ENCODE data around the gene ECHS1.
"Not testable (repeated sequence)": the region's sequence is repeated elsewhere in the genome, so short reads cannot be mapped to it uniquely, and the experiment has no call there.

Gene ECHS1

GRCh38 chr10:133324198-133324792 lies 48.9 kb downstream of the ECHS1 start:
- DNase-seq (ENCODE audit: low read depth): no peak

- not testable (repeated sequence) for DNase-seq (ENCODE audit: low read depth)
These were observed 51.0 kb downstream of the ECHS1 start for GRCh38 chr10:133322064-133322709.

- not testable (repeated sequence) for DNase-seq (ENCODE audit: low read depth)
These were observed 52.2 kb downstream of the ECHS1 start for GRCh38 chr10:133320852-133321422.

GRCh38 chr10:133318494-133319127 lies 54.5 kb downstream of the ECHS1 start:
- DNase-seq (ENCODE audit: low read depth): peak; percentile 37

DNA sequence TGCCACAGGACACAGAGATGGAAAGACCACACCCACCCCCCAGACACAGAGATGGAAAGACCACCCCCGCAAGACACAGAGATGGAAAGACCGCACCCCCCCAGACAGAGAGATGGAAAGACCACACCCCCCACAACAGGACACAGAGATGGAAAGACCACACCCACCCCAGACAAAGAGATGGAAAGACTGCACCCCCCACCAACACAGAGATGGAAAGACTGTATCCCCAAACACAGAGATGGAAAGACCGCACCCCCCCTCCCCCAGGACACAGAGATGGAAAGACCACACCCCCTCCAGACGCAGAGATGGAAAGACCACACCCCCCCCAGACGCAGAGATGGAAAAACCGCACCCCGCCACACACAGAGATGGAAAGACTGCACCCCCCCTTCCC lies 56.4 kb downstream of the ECHS1 start:
- no peak for DNase-seq (ENCODE audit: low read depth)

GRCh38 chr10:133316266-133316665 lies 56.9 kb downstream of the ECHS1 start:
- DNase-seq (ENCODE audit: low read depth): no peak

DNA sequence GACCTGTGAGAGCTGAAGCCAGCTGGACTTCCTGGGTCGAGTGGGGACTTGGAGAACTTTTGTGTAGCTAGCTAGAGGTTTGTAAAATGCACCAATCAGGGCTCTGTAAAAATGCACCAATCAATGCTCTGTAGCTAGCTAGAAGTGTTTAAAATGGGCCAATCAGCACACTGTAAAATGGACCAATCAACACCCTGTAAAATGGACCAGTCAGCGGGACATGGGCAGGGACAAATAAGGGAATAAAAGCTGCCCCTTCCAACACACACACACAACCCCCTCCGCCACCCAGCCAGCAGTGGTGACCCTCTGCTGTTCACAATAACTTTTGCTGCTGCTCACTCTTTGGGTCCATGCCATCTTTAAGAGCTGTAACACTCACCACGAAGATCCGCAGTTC lies 57.3 kb downstream of the ECHS1 start:
- no peak for DNase-seq (ENCODE audit: low read depth)

GRCh38 chr10:133314911-133315310 lies 58.2 kb downstream of the ECHS1 start:
- no peak for DNase-seq (ENCODE audit: low read depth)

DNA sequence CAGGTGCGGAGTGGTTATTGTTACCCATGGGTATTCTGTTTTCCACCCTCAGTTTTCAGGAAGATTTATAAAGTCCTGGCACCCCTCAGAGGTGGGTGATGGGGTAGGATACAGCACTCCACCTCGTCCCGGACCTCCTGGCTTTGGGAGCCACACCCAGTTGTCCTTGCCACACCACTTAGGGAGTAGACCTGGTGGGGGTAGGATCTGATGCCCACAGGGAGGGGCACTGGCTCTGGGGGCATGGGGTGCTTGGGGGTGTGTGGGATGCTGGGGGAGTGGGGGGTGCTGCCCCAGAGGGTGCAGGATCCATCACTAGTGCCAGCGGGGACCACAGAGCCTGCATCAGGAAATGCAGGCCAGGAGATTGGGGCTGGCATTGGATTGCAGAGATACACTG lies 60.0 kb downstream of the ECHS1 start:
- no peak for DNase-seq (ENCODE audit: low read depth)

DNA sequence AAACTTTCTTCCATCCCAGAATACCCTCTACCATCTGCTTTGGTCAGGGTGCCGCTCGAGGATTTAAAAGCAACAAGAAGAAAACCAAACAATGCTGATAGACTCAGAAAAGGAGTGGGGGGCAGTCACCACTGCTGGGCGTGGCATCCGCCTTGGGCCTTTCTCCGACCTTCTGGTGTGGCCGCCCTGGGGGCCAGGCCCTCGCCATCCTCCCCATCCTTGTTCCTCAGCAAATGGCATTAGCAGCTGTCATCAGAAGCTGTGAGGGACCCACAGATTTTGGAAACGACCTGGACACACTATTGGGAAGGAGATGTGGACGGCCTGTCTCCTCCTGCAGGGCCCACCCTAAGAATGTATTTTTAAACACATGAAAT lies 60.4 kb downstream of the ECHS1 start:
- DNase-seq (ENCODE audit: low read depth): no peak

All from stimulated activated CD8-positive, alpha-beta memory T cell treated with anti-CD3 and anti-CD28 coated beads, Interleukin-12 subunit alpha, Interleukin-12 subunit beta, amount 100 ng/mL, for 4 hours (primary cell).